K562 (cell line): ENCODE data around the gene GRWD1. TPM values are rescaled to one million over a fixed set of nuclear protein-coding genes. Genes with fewer than 3 reads are reported as not detected.

Source experiments
- CHD7 ChIP-seq: fragments of 200-600 bp; sonication (generic); IDR thresholded peaks from one replicate; pipeline ENCODE4 v1.6.1; 2012; ENCODE audit warnings: mild to moderate bottlenecking, low read depth, low read length, inconsistent platforms
- GTF2A2 ChIP-seq: IDR thresholded peaks from 2 replicates; pipeline ENCODE4 v1.6.1; 2016; ENCODE audit warnings: mild to moderate bottlenecking, missing genetic modification characterization, missing compliant biosample characterization
- ZBTB40 ChIP-seq, 2 experiments: fragments of 450-650 bp in 1 of 2; sonication (generic) in 1 of 2; formaldehyde crosslinking in 1 of 2; IDR thresholded peaks; 2 replicates each; pipeline versions ENCODE4 v1.7.1 to v1.9.0; 2016 to 2022; ENCODE audit warnings: inconsistent platforms in 1 of 2, mild to moderate bottlenecking in 1 of 2, missing genetic modification reagents in 1 of 2
- ZKSCAN8 ChIP-seq: fragments of 200-800 bp; sonication (Bioruptor generic); IDR thresholded peaks from 2 replicates; pipeline ENCODE4 v1.6.1; 2016; ENCODE audit warnings: missing genetic modification characterization, missing compliant biosample characterization
- ZNF263 ChIP-seq: sonication (generic); formaldehyde crosslinking; IDR thresholded peaks from 2 replicates; pipeline ENCODE4 v1.8.0; 2022; ENCODE audit warnings: mild to moderate bottlenecking, missing genetic modification reagents, borderline replicate concordance
- polyA plus RNA-seq, 8 experiments: library from polyadenylated mRNA; depleted of rRNA in 4 of 8; stranded (reverse) in 5 of 8; unstranded in 3 of 8; fragments of >200 nt; fragmentation: Nextera tagmentation in 2 of 8; fragmentation: Illumina TruSeq in 1 of 8; extraction: Ambion mirVana in 2 of 8; extraction: Trizol in 1 of 8; gene quantifications; 2 replicates each; pipeline versions ENCODE4 v1.2.1 to v1.2.3, GENCODE V29; 2011 to 2014; ENCODE audit warnings: inconsistent platforms in 1 of 8, missing spikeins in 1 of 8
- total RNA-seq, 7 experiments: library from RNA; depleted of rRNA in 6 of 7; stranded (reverse); fragments of >200 nt in 6 of 7; fragmentation: Illumina TruSeq in 2 of 7; extraction: Trizol in 2 of 7; gene quantifications; 2 replicates each; pipeline versions ENCODE4 v1.2.1 to v1.2.3, GENCODE V29; 2011 to 2021; ENCODE audit warnings: low replicate concordance in 1 of 7

GRWD1 gene
- total and polyA plus RNA-seq, 9 of the 15 experiments (the other 6 are each of a cell fraction or from before 2014, with no cell fraction given): 1.5 to 87.2 (median 24.5) TPM

GRCh38 chr19:48501494-48502349 lies 55.9 kb downstream of the GRWD1 start (continued):
- TF ChIP-seq CHD7: no peak
- peak; percentile 94 for TF ChIP-seq ZNF263
- TF ChIP-seq ZKSCAN8 (CRISPR knock-in tag): no peak
- TF ChIP-seq GTF2A2 (tag): no peak
- peak; percentile 64; the same call in 1 of the 2 replicates for TF ChIP-seq ZBTB40 (IDR thresholded peaks at IDR 0.05)
- no peak for TF ChIP-seq ZBTB40 (CRISPR knock-in tag; IDR thresholded peaks at IDR 0.05)
